VCaP (cell line): ENCODE measurements around the gene PLPP2.

Experiments used
- H3K27ac ChIP-seq: fragments of 450-650 bp; 2 replicates; pipeline ENCODE4 v1.5.1; 2017
- CTCF ChIP-seq: fragments of 450-650 bp; conservative IDR thresholded peaks from 2 replicates; pipeline ENCODE4 v1.5.1; 2017; ENCODE audit warnings: mild to moderate bottlenecking, moderate library complexity

Gene PLPP2

GRCh38 chr19:313169-313987, 22.2 kb upstream of the PLPP2 start:
- H3K27ac ChIP-seq: no peak overlapping the region
- no peak for TF ChIP-seq CTCF

GRCh38 chr19:311813-312261, 20.6 kb upstream of the PLPP2 start:
- no peak for TF ChIP-seq CTCF
- no peak overlapping the region for H3K27ac ChIP-seq

- H3K27ac ChIP-seq: no peak overlapping the region
- no peak for TF ChIP-seq CTCF
Measured at GRCh38 chr19:310781-311496, 19.7 kb upstream of the PLPP2 start.

GRCh38 chr19:310141-310651, 19.0 kb upstream of the PLPP2 start:
- no peak for TF ChIP-seq CTCF
- H3K27ac ChIP-seq: no peak overlapping the region

GRCh38 chr19:309206-309565, 18.0 kb upstream of the PLPP2 start:
- TF ChIP-seq CTCF: no peak
- H3K27ac ChIP-seq: no peak overlapping the region

GRCh38 chr19:308471-309205, 17.4 kb upstream of the PLPP2 start:
- H3K27ac ChIP-seq: no peak overlapping the region
- no peak for TF ChIP-seq CTCF
